Measurements from ENCODE around the gene ATAD3B. TPM values are rescaled to one million over a fixed set of nuclear protein-coding genes. Genes with fewer than 3 reads are reported as not detected.

Gene ATAD3B
- total and polyA plus RNA-seq, 2 donors (not counting 3 experiments of a cell fraction or from before 2014, with no cell fraction given), result 20.5 to 48.2 TPM

- peak overlapping the region in 1 of 3 experiments; percentile 18 for H3K4me3 ChIP-seq (replicated peaks in 1 of 3; ENCODE audit: insufficient read depth in 1 of 3, low read depth in 1 of 3, low read length in 3 of 3)
- no peak for TF ChIP-seq POLR2AphosphoS5 (IDR thresholded peaks at IDR 0.05; ENCODE audit: insufficient read depth, low read depth, low read length)
- no peak for TF ChIP-seq JUN (IDR thresholded peaks at IDR 0.05; ENCODE audit: borderline replicate concordance, insufficient read depth, insufficient read length, low read depth)
- no peak for TF ChIP-seq MYC (IDR thresholded peaks at IDR 0.05; ENCODE audit: low read depth, low read length)
- TF ChIP-seq EZH2 (IDR thresholded peaks at IDR 0.05; ENCODE audit: borderline replicate concordance, low read depth, low read length, severe bottlenecking), result no peak
- TF ChIP-seq POLR2A (IDR thresholded peaks at IDR 0.05; ENCODE audit: low read depth, low read length), result no peak
- TF ChIP-seq FOS (IDR thresholded peaks at IDR 0.05; ENCODE audit: borderline replicate concordance, insufficient read depth, low read length), result no peak
- no peak for TF ChIP-seq GATA2 (IDR thresholded peaks at IDR 0.05; ENCODE audit: insufficient read depth, insufficient read length, low read depth, low read length)
- no peak for TF ChIP-seq CTCF (IDR thresholded peaks at IDR 0.05; ENCODE audit: extremely low read depth in 1 of 2, insufficient read depth in 1 of 2, low read depth in 1 of 2, low read length in 2 of 2)
- no peak for TF ChIP-seq MAX (IDR thresholded peaks at IDR 0.05; ENCODE audit: insufficient read depth, insufficient read length)
- intact Hi-C loops (cut with micrococcal nuclease), result no loop called here
- FAIRE-seq (no peak), DNase-seq (ENCODE audit: low read depth, low spot score) (no peak)
- no peaks in the 10 kb centered on the region for H3K36me3 ChIP-seq (ENCODE audit: control insufficient read depth in 2 of 2, extremely low read depth in 1 of 2, insufficient read depth in 2 of 2, low read length in 2 of 2)
- H3K79me2 ChIP-seq (ENCODE audit: control insufficient read depth, insufficient read depth, low read length), result no peaks in the 10 kb centered on the region
- no peak overlapping the region for H3K9ac ChIP-seq (replicated peaks; ENCODE audit: extremely low read depth, insufficient read depth, low read length)
- H4K20me1 ChIP-seq (replicated peaks; ENCODE audit: control insufficient read depth, extremely low read depth, insufficient read depth, low read length), result no peaks in the 10 kb centered on the region
- H2AFZ ChIP-seq (ENCODE audit: low read depth, low read length), result no peak overlapping the region
- peaks cover 10% of the 10 kb centered on the region for H3K4me1 ChIP-seq (ENCODE audit: control insufficient read depth, extremely low read depth, insufficient read depth, low read length)
- no peaks in the 10 kb centered on the region for H3K9me3 ChIP-seq (replicated peaks; ENCODE audit: control insufficient read depth, insufficient read depth, low read length)
- H3K27me3 ChIP-seq (ENCODE audit: control insufficient read depth in 2 of 2, insufficient read depth in 2 of 2, low read length in 2 of 2), result no peaks in the 10 kb centered on the region
- H3K4me2 ChIP-seq (ENCODE audit: insufficient read depth, low read length), result no peak overlapping the region
- dilution Hi-C loops (cut with MboI; ENCODE audit: extremely low pct_ligation_motif_present, low sequenced_read_pairs), result no loop called here
- CTCF ChIA-PET, result no interaction called here
- POLR2A ChIA-PET, result no interaction called here
- BruUV-seq (replicated peaks), result no TSS peak
- H3K9me1 ChIP-seq (replicated peaks; ENCODE audit: control insufficient read depth, extremely low read depth, insufficient read depth, low read length), result no peaks in the 10 kb centered on the region
- no peak overlapping the region for H3K27ac ChIP-seq (ENCODE audit: insufficient read depth, low read depth, low read length)
Observed at GRCh38 chr1:1427106-1427819, 44.3 kb upstream of the ATAD3B start.
